ENCODE data around the gene KSR1. TPM values are rescaled to one million over a fixed set of nuclear protein-coding genes. Genes with fewer than 3 reads are reported as not detected.

KSR1 gene
- total RNA-seq, 4 donors from 2014 or later, result 17.7 to 77.0 (median 34.6) TPM

DNA sequence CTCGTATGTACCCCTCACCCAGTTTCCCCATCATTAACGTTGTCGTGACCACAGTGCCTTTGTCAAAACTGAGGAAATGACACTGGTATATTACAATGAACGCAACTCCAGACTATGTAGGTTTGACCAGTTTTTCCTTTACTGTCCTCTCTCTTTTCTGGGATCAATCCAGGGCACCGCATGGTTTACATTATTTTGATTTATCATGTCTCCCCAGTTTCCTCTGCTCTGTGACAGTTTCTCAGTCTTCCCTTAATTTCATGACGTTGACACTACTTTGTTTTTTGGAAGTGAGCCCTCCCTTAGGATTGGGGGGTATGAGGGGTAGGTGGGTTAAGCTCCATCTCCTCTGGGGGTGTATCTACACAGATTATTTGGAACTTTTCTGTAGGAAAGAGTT, 98.7 kb downstream of the KSR1 start:
- Histone ChIP-seq H3K36me3 (no peaks in the 10 kb centered on the region), H3K27me3 (no peaks in the 10 kb centered on the region), H3K4me3 (no peak overlapping the region), H3K4me1 (peaks cover 0 to 7% of the 10 kb centered on the region in 2 donors), H3K9me3 (no peaks in the 10 kb centered on the region), H3K27ac (no peak overlapping the region)
- intact Hi-C loops (cut with DNase I; ENCODE audit: low total_unique reads), result no loop called here
- TF ChIP-seq POLR2A (IDR thresholded peaks at IDR 0.05), result no peak
- TF ChIP-seq CTCF (IDR thresholded peaks at IDR 0.05), result no peak
- no peak for DNase-seq

- H3K4me1 ChIP-seq, result peaks cover 0 to 11% of the 10 kb centered on the region in 2 donors
- no peaks in the 10 kb centered on the region for H3K9me3 ChIP-seq
- no peak for TF ChIP-seq POLR2A (IDR thresholded peaks at IDR 0.05)
- TF ChIP-seq CTCF (IDR thresholded peaks at IDR 0.05), result no peak
- DNase-seq, result no peak
- H3K27me3 ChIP-seq, result no peaks in the 10 kb centered on the region
- no peaks in the 10 kb centered on the region for H3K36me3 ChIP-seq
- H3K27ac ChIP-seq, result no peak overlapping the region
- intact Hi-C loops (cut with DNase I; ENCODE audit: low total_unique reads), result no loop called here
- H3K4me3 ChIP-seq, result no peak overlapping the region
Observed at GRCh38 chr17:27555339-27555738, 99.1 kb downstream of the KSR1 start.

DNA sequence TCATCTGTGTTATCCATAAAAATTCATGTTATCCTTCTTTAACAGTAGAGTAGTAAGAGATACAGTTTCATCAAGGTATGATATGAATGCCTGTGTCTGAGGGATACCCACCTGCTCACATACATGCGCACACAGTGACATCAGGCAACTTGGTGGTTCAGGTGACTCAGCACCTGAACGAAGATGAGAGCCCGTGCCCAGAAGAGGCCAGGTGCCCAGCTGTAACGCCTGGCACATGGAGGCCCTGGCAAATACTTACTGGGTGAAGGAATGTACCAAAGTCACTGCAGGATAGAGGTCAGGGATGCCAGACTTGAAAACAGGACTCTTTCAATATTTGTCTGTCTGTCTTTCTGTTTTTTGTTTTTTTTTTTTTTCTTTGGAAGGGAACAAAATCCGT, 102.1 kb downstream of the KSR1 start:
- Histone ChIP-seq H3K27me3 (no peaks in the 10 kb centered on the region), H3K36me3 (no peaks in the 10 kb centered on the region), H3K9me3 (no peaks in the 10 kb centered on the region), H3K4me3 (no peak overlapping the region), H3K27ac (no peak overlapping the region), H3K4me1 (peaks cover 0 to 16% of the 10 kb centered on the region in 2 donors)
- intact Hi-C loops (cut with DNase I; ENCODE audit: low total_unique reads), result no loop called here
- DNase-seq, result no peak
- TF ChIP-seq POLR2A (IDR thresholded peaks at IDR 0.05) (no peak), CTCF (IDR thresholded peaks at IDR 0.05) (no peak)

- Histone ChIP-seq H3K4me1 (peaks cover 0 to 16% of the 10 kb centered on the region in 2 donors), H3K9me3 (no peaks in the 10 kb centered on the region), H3K4me3 (no peak overlapping the region), H3K36me3 (no peaks in the 10 kb centered on the region), H3K27me3 (no peaks in the 10 kb centered on the region), H3K27ac (peak overlapping the region; percentile 52 to 68)
- intact Hi-C loops (cut with DNase I; ENCODE audit: low total_unique reads), result no loop called here
- TF ChIP-seq POLR2A (IDR thresholded peaks at IDR 0.05), result no peak
- no peak for TF ChIP-seq CTCF (IDR thresholded peaks at IDR 0.05)
- DNase-seq, result no peak
Observed at GRCh38 chr17:27558842-27559505, 102.7 kb downstream of the KSR1 start.

- peak; percentile 76 to 77 for DNase-seq
- peak overlapping the region; percentile 61 to 68 for H3K27ac ChIP-seq
Observed at GRCh38 chr17:27559506-27560481, 103.5 kb downstream of the KSR1 start.

More at GRCh38 chr17:27559506-27560481, 103.5 kb downstream of the KSR1 start:
- Histone ChIP-seq H3K4me3 (peak overlapping the region; percentile 5 to 14), H3K27me3 (no peaks in the 10 kb centered on the region), H3K4me1 (peaks cover 0 to 16% of the 10 kb centered on the region in 2 donors), H3K9me3 (no peaks in the 10 kb centered on the region), H3K36me3 (no peaks in the 10 kb centered on the region)
- intact Hi-C loops (cut with DNase I; ENCODE audit: low total_unique reads), result no loop called here
- peak in 1 of 2 donors; percentile 7 for TF ChIP-seq POLR2A (IDR thresholded peaks at IDR 0.05)
- peak in 2 of 4 experiments; percentile 47 to 53 for TF ChIP-seq CTCF (IDR thresholded peaks at IDR 0.05)

All from uterus (tissue), 4 donors.